Measurements from ENCODE around the gene BTG2. TPM values are rescaled to one million over a fixed set of nuclear protein-coding genes. Genes with fewer than 3 reads are reported as not detected.

Gene BTG2
- total RNA-seq, 1 experiment from 2014 or later, result 24.2 TPM

- Histone ChIP-seq H2AFZ (ENCODE audit: low read depth, low read length, poor library complexity, severe bottlenecking) (peak overlapping the region; percentile 90), H3K4me3 (replicated peaks in 1 of 2; ENCODE audit: low read depth in 1 of 2, low read length in 2 of 2) (no peak overlapping the region), H3K27me3 (ENCODE audit: insufficient read depth, low read length) (no peaks in the 10 kb centered on the region), H3K9ac (ENCODE audit: low read length) (peak overlapping the region; percentile 4; the same call in 1 of the 2 replicates), H3K4me1 (ENCODE audit: control insufficient read depth in 1 of 2, insufficient read depth in 2 of 2, low read length in 2 of 2) (peaks cover 0 to 35% of the 10 kb centered on the region in 2 experiments; a peak in 2 of 4 replicates), H3K27ac (ENCODE audit: low read depth, low read length) (peak overlapping the region; percentile 55), H4K20me1 (ENCODE audit: insufficient read depth) (no peaks in the 10 kb centered on the region), H3K4me2 (ENCODE audit: low read length) (peak overlapping the region; percentile 25; the same call in 1 of the 2 replicates), H3K79me2 (ENCODE audit: insufficient read depth, low read length) (no peaks in the 10 kb centered on the region), H3K36me3 (ENCODE audit: control insufficient read depth in 1 of 2, insufficient read depth in 2 of 2, low read length in 2 of 2) (no peaks in the 10 kb centered on the region), H3K9me3 (ENCODE audit: control insufficient read depth in 1 of 2, insufficient read depth in 1 of 2, low read depth in 1 of 2, low read length in 2 of 2) (no peaks in the 10 kb centered on the region), H3K9me2 (ENCODE audit: insufficient read depth) (no peaks in the 10 kb centered on the region)
- intact Hi-C loops (cut with micrococcal nuclease), result loop anchor here (1.0 to 2.0 kb wide), 3 partner anchors 151 to 238 kb away; no protein-coding TSS in a partner anchor
- DNase-seq (ENCODE audit: low read depth, low spot score) (peak; percentile 64), ATAC-seq (peak; percentile 52)
- RAD21 ChIA-PET (ENCODE audit: low non-redundant PET in 1 of 2, low total read pairs in 2 of 2, uncharacterized antibody in 2 of 2, unreplicated experiment in 2 of 2), result interaction anchor here (0.6 to 3.0 kb wide), 6 partner anchors 151 to 233 kb away, joined by 4 to 16 read pairs (median 5); no protein-coding TSS in a partner anchor
- POLR2A ChIA-PET, result interaction anchor here (1.0 to 1.2 kb wide), 2 partner anchors 37 to 229 kb away, joined by 3 to 5 read pairs; no protein-coding TSS in a partner anchor
- CTCF ChIA-PET, result interaction anchor here (0.5 to 5.6 kb wide), 31 partner anchors 12 to 555 kb away, joined by 3 to 185 read pairs (median 4); partner anchors contain the start of genes ADORA1, PPFIA4 and TMEM183A
- no TSS peak for BruUV-seq (replicated peaks)
- TF ChIP-seq YY1 (IDR thresholded peaks at IDR 0.05; ENCODE audit: extremely low read depth, insufficient replicate concordance, low read depth, low read length) (peak; percentile 35), CEBPB (IDR thresholded peaks at IDR 0.05; ENCODE audit: low read depth) (no peak), MAX (IDR thresholded peaks at IDR 0.05) (no peak), EZH2 (IDR thresholded peaks at IDR 0.05) (no peak), JUND (IDR thresholded peaks at IDR 0.05) (no peak), POLR2AphosphoS5 (IDR thresholded peaks at IDR 0.05; ENCODE audit: low read depth, low read length) (0 out of 2 replicates have a peak, but pooled peaks have one; percentile 19), SRF (IDR thresholded peaks at IDR 0.05; ENCODE audit: low read depth) (no peak), EGR1 (IDR thresholded peaks at IDR 0.05; ENCODE audit: low read depth) (no peak), CBX3 (IDR thresholded peaks at IDR 0.05; ENCODE audit: low read depth) (0 out of 2 replicates have a peak, but pooled peaks have one; percentile 35), CTCF (IDR thresholded peaks at IDR 0.05 in 2 of 3, conservative IDR thresholded peaks at IDR 0.05 in 1 of 3; ENCODE audit: borderline replicate concordance in 1 of 3, insufficient read depth in 1 of 3, low read depth in 2 of 3, low read length in 2 of 3) (peak; percentile 80 to 96 (median 91)), EZH2phosphoT487 (IDR thresholded peaks at IDR 0.05; ENCODE audit: borderline replicate concordance) (no peak), ZNF274 (IDR thresholded peaks at IDR 0.05; ENCODE audit: low read depth, low read length) (no peak), FOSL1 (IDR thresholded peaks at IDR 0.05; ENCODE audit: low read depth) (no peak), ELF1 (IDR thresholded peaks at IDR 0.05; ENCODE audit: borderline replicate concordance, low read depth) (no peak), ZFX (IDR thresholded peaks at IDR 0.05) (no peak), SP1 (IDR thresholded peaks at IDR 0.05; ENCODE audit: low read depth) (no peak), REST (IDR thresholded peaks at IDR 0.05; ENCODE audit: low read depth) (no peak), POLR2A (IDR thresholded peaks at IDR 0.05; ENCODE audit: borderline replicate concordance, extremely low read depth, insufficient read depth, insufficient read length) (no peak), SIN3A (IDR thresholded peaks at IDR 0.05; ENCODE audit: low read depth) (no peak), ATF3 (IDR thresholded peaks at IDR 0.05) (no peak), TCF7L2 (IDR thresholded peaks at IDR 0.05; ENCODE audit: borderline replicate concordance, extremely low read depth, insufficient read depth, insufficient read length) (peak; percentile 40), RAD21 (IDR thresholded peaks at IDR 0.05; ENCODE audit: low read depth) (peak; percentile 96)
These were observed 36.2 kb upstream of the BTG2 start for GRCh38 chr1:203268901-203269653.
